HG02943 (cell line): ENCODE results near the gene CHERP.
"Not testable (repeated sequence)": the region's sequence is repeated elsewhere in the genome, so short reads cannot be mapped to it uniquely, and the experiment has no call there.

Source experiments
- ATAC-seq: cut with Tn5 transposase; IDR thresholded peaks from one replicate; pipeline ENCODE4 v1.9.1; 2021; ENCODE audit warnings: mild to moderate bottlenecking, low read depth, moderate library complexity; ENCODE audit not compliant: unreplicated experiment

The CHERP gene

GRCh38 chr19:16496613-16496983 lies 45.6 kb downstream of the CHERP start:
- ATAC-seq = no peak

- ATAC-seq = peak; percentile 98
Measured at GRCh38 chr19:16495982-16496612, 46.1 kb downstream of the CHERP start, which contains the start of the genes C19orf44 and CALR3. TSS of gene C19orf44 (plus strand) at chr19:16496394. CDS start at chr19:16500793, 4,399 bp downstream. TSS of gene CALR3 (minus strand) at chr19:16496167. CDS start at chr19:16496129, 38 bp downstream.

GRCh38 chr19:16486476-16486875 lies 55.8 kb downstream of the CHERP start:
- ATAC-seq = not testable (repeated sequence)

GRCh38 chr19:16482745-16483144 lies 59.5 kb downstream of the CHERP start:
- ATAC-seq = no peak

GRCh38 chr19:16477311-16477710 lies 64.9 kb downstream of the CHERP start:
- ATAC-seq = no peak

GRCh38 chr19:16476401-16476800 lies 65.8 kb downstream of the CHERP start:
- no peak for ATAC-seq

- ATAC-seq = no peak
Measured at GRCh38 chr19:16473875-16474392, 68.3 kb downstream of the CHERP start.

GRCh38 chr19:16472992-16473391 lies 69.2 kb downstream of the CHERP start:
- ATAC-seq = no peak

- ATAC-seq = not testable (repeated sequence)
Measured at GRCh38 chr19:16472559-16472899, 69.7 kb downstream of the CHERP start.

GRCh38 chr19:16470911-16471811 lies 71.1 kb downstream of the CHERP start:
- ATAC-seq = peak; percentile 33

- ATAC-seq = no peak
Measured at GRCh38 chr19:16470541-16470910, 71.7 kb downstream of the CHERP start.
